ENCODE data around the gene DIPK1A. TPM values are rescaled to one million over a fixed set of nuclear protein-coding genes. Genes with fewer than 3 reads are reported as not detected.

Gene DIPK1A
- polyA plus RNA-seq, 2 of the 4 experiments (the other 2 are of a cell fraction): 12.4 to 21.1 TPM

DNA sequence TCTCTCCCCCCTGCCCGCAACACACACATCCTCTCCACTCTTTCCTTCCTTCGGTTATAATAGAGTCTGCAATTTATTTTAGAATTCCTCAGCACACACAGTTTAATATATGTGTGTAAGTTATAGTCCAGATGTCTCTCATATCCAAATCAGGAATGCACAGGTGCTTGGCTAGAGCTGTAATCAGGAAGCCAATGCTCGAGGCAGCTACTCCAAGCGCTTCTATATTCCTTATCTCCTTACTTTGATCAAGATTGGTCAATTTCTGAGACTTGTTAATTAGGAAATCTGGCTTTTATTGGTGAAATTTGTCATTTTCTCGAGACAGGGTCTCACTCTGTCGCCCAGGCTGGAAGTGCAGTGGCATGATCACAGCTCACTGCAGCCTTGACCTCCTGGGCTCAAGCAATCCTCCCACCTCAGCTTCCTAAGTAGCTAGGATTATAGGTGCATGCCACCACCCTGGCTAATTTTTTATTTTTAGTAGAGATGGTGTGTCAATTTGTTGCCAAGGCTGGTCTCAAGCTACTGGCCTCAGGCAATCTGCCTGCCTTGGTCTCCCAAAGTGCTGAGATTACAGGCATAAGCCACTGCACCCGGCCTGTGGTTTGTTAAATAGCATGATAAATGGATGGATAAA lies 101.7 kb downstream of the DIPK1A start:
- POLR2A ChIA-PET: interaction anchor here (0.7 kb wide), 1 partner anchor 59 kb away, joined by 3 read pairs; no protein-coding TSS in a partner anchor
- FAIRE-seq (no peak), ATAC-seq (peak in 1 of 2 experiments; percentile 50; a peak in 3 of 6 replicates), DNase-seq (ENCODE audit: low read depth in 1 of 2, low spot score in 1 of 2) (no peak)
- H3K4me2 ChIP-seq: peak overlapping the region; percentile 41; the same call in 2 of the 3 replicates
- no peaks in the 10 kb centered on the region for H3K4me1 ChIP-seq
- WGBS (ENCODE audit: missing lambda C conversion rate): 55% methylated on average over 7 of the region's 7 CpGs
- no peak for TF ChIP-seq HDAC2 (IDR thresholded peaks at IDR 0.05)
- no peak for TF ChIP-seq POLR2AphosphoS2 (conservative IDR thresholded peaks at IDR 0.05; ENCODE audit: low read length)
- no peak for TF ChIP-seq MYC (IDR thresholded peaks at IDR 0.05; ENCODE audit: borderline replicate concordance, low read length)
- TF ChIP-seq CHD2 (IDR thresholded peaks at IDR 0.05; ENCODE audit: low read length, partially characterized antibody): no peak
- TF ChIP-seq KDM1A (IDR thresholded peaks at IDR 0.05; ENCODE audit: low read depth): no peak
- TF ChIP-seq, protein P1, sequence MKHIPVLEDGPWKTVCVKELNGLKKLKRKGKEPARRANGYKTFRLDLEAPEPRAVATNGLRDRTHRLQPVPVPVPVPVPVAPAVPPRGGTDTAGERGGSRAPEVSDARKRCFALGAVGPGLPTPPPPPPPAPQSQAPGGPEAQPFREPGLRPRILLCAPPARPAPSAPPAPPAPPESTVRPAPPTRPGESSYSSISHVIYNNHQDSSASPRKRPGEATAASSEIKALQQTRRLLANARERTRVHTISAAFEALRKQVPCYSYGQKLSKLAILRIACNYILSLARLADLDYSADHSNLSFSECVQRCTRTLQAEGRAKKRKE (CRISPR knock-in tag; IDR thresholded peaks at IDR 0.05; ENCODE audit: low read depth): no peak
- TF ChIP-seq SREBF2 (IDR thresholded peaks at IDR 0.05): no peak
- TF ChIP-seq, protein P2, sequence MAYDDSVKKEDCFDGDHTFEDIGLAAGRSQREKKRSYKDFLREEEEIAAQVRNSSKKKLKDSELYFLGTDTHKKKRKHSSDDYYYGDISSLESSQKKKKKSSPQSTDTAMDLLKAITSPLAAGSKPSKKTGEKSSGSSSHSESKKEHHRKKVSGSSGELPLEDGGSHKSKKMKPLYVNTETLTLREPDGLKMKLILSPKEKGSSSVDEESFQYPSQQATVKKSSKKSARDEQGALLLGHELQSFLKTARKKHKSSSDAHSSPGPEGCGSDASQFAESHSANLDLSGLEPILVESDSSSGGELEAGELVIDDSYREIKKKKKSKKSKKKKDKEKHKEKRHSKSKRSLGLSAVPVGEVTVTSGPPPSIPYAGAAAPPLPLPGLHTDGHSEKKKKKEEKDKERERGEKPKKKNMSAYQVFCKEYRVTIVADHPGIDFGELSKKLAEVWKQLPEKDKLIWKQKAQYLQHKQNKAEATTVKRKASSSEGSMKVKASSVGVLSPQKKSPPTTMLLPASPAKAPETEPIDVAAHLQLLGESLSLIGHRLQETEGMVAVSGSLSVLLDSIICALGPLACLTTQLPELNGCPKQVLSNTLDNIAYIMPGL (CRISPR knock-in tag; IDR thresholded peaks at IDR 0.05; ENCODE audit: borderline replicate concordance): no peak
- peak overlapping the region in 1 of 2 experiments; percentile 37; a peak in 1 of 6 replicates for H3K27ac ChIP-seq
- 0 out of 3 replicates have a peak, but pooled peaks cover 3% of the 10 kb centered on the region for H3K9me3 ChIP-seq
- no peak overlapping the region for H3K4me3 ChIP-seq
- CTCF ChIA-PET: interaction anchor here (0.6 to 7.4 kb wide), 50 partner anchors 9 to 203 kb away, joined by 3 to 130 read pairs (median 4); partner anchors contain the start of gene DIPK1A

DNA sequence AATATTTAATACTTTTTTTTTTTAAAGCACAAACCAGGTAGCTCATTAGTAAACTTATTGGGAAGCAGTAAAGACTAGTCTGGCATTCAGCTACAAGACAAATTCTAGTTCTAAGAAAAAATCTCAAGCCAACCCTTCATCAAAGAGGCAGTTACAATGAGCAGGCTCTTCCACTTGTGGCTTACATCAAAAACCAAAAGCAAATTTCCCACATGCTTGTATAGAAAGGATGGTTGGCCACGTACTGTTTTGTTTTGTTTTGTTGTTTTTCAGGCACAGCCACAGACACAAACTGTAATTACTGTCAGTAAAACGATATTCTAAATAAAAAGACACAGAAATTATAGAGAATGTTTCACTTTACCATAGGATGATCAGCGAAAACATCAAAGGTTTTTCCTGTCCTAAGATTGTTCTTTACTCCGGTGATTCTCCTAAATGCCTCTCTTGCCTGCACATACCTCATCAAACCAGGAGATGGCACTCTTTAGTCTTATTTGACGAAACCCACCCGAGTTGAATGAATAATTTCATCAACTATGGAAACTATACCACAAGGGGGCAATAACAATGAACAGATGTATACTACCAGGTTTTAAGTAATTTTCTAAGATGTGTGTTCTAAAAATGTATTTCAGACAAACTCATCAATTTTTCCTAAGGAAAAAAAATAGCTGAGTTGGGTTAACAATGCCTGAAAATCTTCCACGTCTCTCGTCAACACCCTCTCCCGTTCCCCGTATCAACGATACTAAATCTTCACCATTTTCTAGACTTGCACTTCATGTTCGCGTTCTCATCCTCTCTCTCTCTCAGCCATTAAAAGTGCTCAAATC lies 102.5 kb downstream of the DIPK1A start:
- peak; percentile 82 to 88 for ATAC-seq
- peak overlapping the region; percentile 41; the same call in 2 of the 3 replicates for H3K4me2 ChIP-seq
- TF ChIP-seq SMC3 (IDR thresholded peaks at IDR 0.05) (peak; percentile 96), NFE2L2 (conservative IDR thresholded peaks at IDR 0.05; ENCODE audit: low read length) (no peak), RAD21 (conservative IDR thresholded peaks at IDR 0.05 in 1 of 2, IDR thresholded peaks at IDR 0.05 in 1 of 2) (peak; percentile 95 to 96), ESRRA (IDR thresholded peaks at IDR 0.05; ENCODE audit: borderline replicate concordance, low read length) (peak; percentile 64; the same call in 1 of the 2 replicates), POLR2AphosphoS2 (conservative IDR thresholded peaks at IDR 0.05; ENCODE audit: low read length) (no peak), MAZ (IDR thresholded peaks at IDR 0.05; ENCODE audit: borderline replicate concordance, low read depth, low read length) (no peak)
- TF ChIP-seq, protein P3, sequence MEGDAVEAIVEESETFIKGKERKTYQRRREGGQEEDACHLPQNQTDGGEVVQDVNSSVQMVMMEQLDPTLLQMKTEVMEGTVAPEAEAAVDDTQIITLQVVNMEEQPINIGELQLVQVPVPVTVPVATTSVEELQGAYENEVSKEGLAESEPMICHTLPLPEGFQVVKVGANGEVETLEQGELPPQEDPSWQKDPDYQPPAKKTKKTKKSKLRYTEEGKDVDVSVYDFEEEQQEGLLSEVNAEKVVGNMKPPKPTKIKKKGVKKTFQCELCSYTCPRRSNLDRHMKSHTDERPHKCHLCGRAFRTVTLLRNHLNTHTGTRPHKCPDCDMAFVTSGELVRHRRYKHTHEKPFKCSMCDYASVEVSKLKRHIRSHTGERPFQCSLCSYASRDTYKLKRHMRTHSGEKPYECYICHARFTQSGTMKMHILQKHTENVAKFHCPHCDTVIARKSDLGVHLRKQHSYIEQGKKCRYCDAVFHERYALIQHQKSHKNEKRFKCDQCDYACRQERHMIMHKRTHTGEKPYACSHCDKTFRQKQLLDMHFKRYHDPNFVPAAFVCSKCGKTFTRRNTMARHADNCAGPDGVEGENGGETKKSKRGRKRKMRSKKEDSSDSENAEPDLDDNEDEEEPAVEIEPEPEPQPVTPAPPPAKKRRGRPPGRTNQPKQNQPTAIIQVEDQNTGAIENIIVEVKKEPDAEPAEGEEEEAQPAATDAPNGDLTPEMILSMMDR (IDR thresholded peaks at IDR 0.05): peak; percentile 99
- H3K9me3 ChIP-seq: 0 out of 3 replicates have a peak, but pooled peaks cover 3% of the 10 kb centered on the region
- peak; percentile 57 to 72 for DNase-seq (ENCODE audit: low read depth in 1 of 2, low spot score in 1 of 2)
- CTCF ChIA-PET: interaction anchor here (0.6 to 7.4 kb wide), 60 partner anchors 9 to 1100 kb away, joined by 3 to 130 read pairs (median 4); partner anchors contain the start of genes DIPK1A and RPL5
- H3K4me3 ChIP-seq: no peak overlapping the region
- peak overlapping the region in 1 of 2 experiments; percentile 37; a peak in 1 of 6 replicates for H3K27ac ChIP-seq
- FAIRE-seq: peak; percentile 95
- 36% methylated on average over 13 of the region's 13 CpGs for WGBS (ENCODE audit: missing lambda C conversion rate)
- no peaks in the 10 kb centered on the region for H3K4me1 ChIP-seq
- POLR2A ChIA-PET: no interaction called here
